Measurements from ENCODE around the gene TP63. TPM values are rescaled to one million over a fixed set of nuclear protein-coding genes. Genes with fewer than 3 reads are reported as not detected.

Gene TP63
- total and polyA plus RNA-seq, 2 donors (not counting 3 experiments of a cell fraction or from before 2014, with no cell fraction given): not detected

DNA sequence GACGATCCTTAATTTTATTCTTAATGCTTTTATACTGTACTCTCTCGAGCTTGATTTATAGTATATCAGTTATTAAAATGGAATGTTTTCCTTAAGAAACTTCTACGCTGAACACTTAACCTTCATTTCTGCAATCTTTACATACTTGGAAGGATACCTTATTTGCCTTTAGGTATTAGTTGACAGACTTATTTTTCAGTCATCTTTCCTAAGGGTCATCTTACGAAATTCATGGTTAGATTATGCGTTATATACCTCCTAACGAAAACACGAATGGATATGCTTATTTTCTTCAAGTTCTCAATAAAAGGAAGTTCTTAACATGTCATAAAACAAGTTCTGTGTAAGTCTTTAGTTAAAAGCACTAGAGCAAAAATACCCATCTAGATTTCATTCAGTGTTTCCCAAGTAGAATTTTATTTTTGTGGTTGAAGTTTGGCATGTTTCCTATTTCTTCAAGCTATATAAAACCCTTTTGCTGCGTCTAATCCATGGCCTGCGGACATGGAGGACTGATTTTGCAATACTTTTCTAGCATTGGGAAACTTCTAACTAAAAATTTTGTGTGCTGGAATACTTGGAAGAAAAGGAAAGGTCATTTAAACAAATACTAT is 231.3 kb downstream of the TP63 start:
- Histone ChIP-seq H2AFZ (ENCODE audit: low read depth, low read length) (no peak overlapping the region), H3K9me1 (replicated peaks; ENCODE audit: control insufficient read depth, extremely low read depth, insufficient read depth, low read length) (no peaks in the 10 kb centered on the region), H3K4me3 (replicated peaks in 1 of 3; ENCODE audit: insufficient read depth in 1 of 3, low read depth in 1 of 3, low read length in 3 of 3) (no peak overlapping the region), H4K20me1 (replicated peaks; ENCODE audit: control insufficient read depth, extremely low read depth, insufficient read depth, low read length) (no peaks in the 10 kb centered on the region), H3K27me3 (ENCODE audit: control insufficient read depth in 2 of 2, insufficient read depth in 2 of 2, low read length in 2 of 2) (no peaks in the 10 kb centered on the region), H3K79me2 (ENCODE audit: control insufficient read depth, insufficient read depth, low read length) (no peaks in the 10 kb centered on the region), H3K9me3 (replicated peaks; ENCODE audit: control insufficient read depth, insufficient read depth, low read length) (no peaks in the 10 kb centered on the region), H3K4me2 (ENCODE audit: insufficient read depth, low read length) (no peak overlapping the region), H3K9ac (replicated peaks; ENCODE audit: extremely low read depth, insufficient read depth, low read length) (no peak overlapping the region), H3K4me1 (ENCODE audit: control insufficient read depth, extremely low read depth, insufficient read depth, low read length) (no peaks in the 10 kb centered on the region), H3K27ac (ENCODE audit: insufficient read depth, low read depth, low read length) (no peak overlapping the region), H3K36me3 (ENCODE audit: control insufficient read depth in 2 of 2, extremely low read depth in 1 of 2, insufficient read depth in 2 of 2, low read length in 2 of 2) (no peaks in the 10 kb centered on the region)
- ChIA-PET CTCF (interaction anchor here (1.4 kb wide), 1 partner anchor 86 kb away, joined by 3 read pairs; no protein-coding TSS in a partner anchor), POLR2A (no interaction called here)
- TF ChIP-seq EZH2 (IDR thresholded peaks at IDR 0.05; ENCODE audit: borderline replicate concordance, low read depth, low read length, severe bottlenecking) (no peak), MYC (IDR thresholded peaks at IDR 0.05; ENCODE audit: low read depth, low read length) (no peak), FOS (IDR thresholded peaks at IDR 0.05; ENCODE audit: borderline replicate concordance, insufficient read depth, low read length) (no peak), POLR2AphosphoS5 (IDR thresholded peaks at IDR 0.05; ENCODE audit: insufficient read depth, low read depth, low read length) (no peak), GATA2 (IDR thresholded peaks at IDR 0.05; ENCODE audit: insufficient read depth, insufficient read length, low read depth, low read length) (no peak), JUN (IDR thresholded peaks at IDR 0.05; ENCODE audit: borderline replicate concordance, insufficient read depth, insufficient read length, low read depth) (no peak)
- TF ChIP-seq, protein P1, sequence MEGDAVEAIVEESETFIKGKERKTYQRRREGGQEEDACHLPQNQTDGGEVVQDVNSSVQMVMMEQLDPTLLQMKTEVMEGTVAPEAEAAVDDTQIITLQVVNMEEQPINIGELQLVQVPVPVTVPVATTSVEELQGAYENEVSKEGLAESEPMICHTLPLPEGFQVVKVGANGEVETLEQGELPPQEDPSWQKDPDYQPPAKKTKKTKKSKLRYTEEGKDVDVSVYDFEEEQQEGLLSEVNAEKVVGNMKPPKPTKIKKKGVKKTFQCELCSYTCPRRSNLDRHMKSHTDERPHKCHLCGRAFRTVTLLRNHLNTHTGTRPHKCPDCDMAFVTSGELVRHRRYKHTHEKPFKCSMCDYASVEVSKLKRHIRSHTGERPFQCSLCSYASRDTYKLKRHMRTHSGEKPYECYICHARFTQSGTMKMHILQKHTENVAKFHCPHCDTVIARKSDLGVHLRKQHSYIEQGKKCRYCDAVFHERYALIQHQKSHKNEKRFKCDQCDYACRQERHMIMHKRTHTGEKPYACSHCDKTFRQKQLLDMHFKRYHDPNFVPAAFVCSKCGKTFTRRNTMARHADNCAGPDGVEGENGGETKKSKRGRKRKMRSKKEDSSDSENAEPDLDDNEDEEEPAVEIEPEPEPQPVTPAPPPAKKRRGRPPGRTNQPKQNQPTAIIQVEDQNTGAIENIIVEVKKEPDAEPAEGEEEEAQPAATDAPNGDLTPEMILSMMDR (IDR thresholded peaks at IDR 0.05; ENCODE audit: extremely low read depth in 1 of 2, insufficient read depth in 1 of 2, low read depth in 1 of 2, low read length in 2 of 2): no peak
- dilution Hi-C loops (cut with MboI; ENCODE audit: extremely low pct_ligation_motif_present, low sequenced_read_pairs): no loop called here
- intact Hi-C loops (cut with micrococcal nuclease): no loop called here
- DNase-seq (ENCODE audit: low read depth, low spot score) (no peak), FAIRE-seq (no peak)
- no TSS peak for BruUV-seq (replicated peaks)

Measured in endothelial cell of umbilical vein (primary cell).